HL-60 (cell line): ENCODE data around the gene C7orf25.

Source experiments
- DNase-seq, 2 experiments: peaks; one replicate each; pipeline ENCODE4 v3.0.0-alpha.2; 2010 to 2020; ENCODE audit warnings: low read depth in 1 of 2, low spot score in 1 of 2
- H3K27ac ChIP-seq: fragments of 250-450 bp; sonication (Bioruptor Pico); replicated peaks from 2 replicates; pipeline ENCODE4 v1.5.1; 2020; ENCODE audit warnings: mild to moderate bottlenecking, moderate library complexity
- H3K27me3 ChIP-seq: fragments of 250-450 bp; sonication (Bioruptor Pico); 2 replicates; pipeline ENCODE4 v1.5.1; 2021; ENCODE audit warnings: mild to moderate bottlenecking, moderate library complexity; ENCODE audit not compliant: insufficient read depth, poor library complexity, severe bottlenecking
- H3K4me3 ChIP-seq: replicated peaks from 2 replicates; pipeline ENCODE4 v1.5.1; 2011; ENCODE audit warnings: mild to moderate bottlenecking, control low read depth, low read length; ENCODE audit not compliant: insufficient read depth
- GABPA ChIP-seq: IDR thresholded peaks from 2 replicates; pipeline ENCODE4 v1.6.1; 2012; ENCODE audit warnings: low read depth
- POLR2AphosphoS5 ChIP-seq: IDR thresholded peaks from 2 replicates; pipeline ENCODE4 v1.6.1; 2012; ENCODE audit warnings: low read depth
- REST ChIP-seq: IDR thresholded peaks from 2 replicates; pipeline ENCODE4 v1.6.1; 2012; ENCODE audit warnings: low read depth; ENCODE audit not compliant: insufficient replicate concordance
- SPI1 ChIP-seq: IDR thresholded peaks from 2 replicates; pipeline ENCODE4 v1.6.1; 2012; ENCODE audit warnings: low read depth, mild to moderate bottlenecking, borderline replicate concordance
- TF ChIP-seq, protein P1 (sequence below): IDR thresholded peaks from one replicate; pipeline ENCODE4 v1.5.1; 2011; ENCODE audit warnings: low read length, control low read depth, inconsistent platforms; ENCODE audit not compliant: insufficient read depth

C7orf25 gene

GRCh38 chr7:42900842-42901241 lies 11.0 kb downstream of the C7orf25 start:
- TF ChIP-seq REST = no peak
- H3K27me3 ChIP-seq = no peaks in the 10 kb centered on the region
- no peak for DNase-seq

DNA sequence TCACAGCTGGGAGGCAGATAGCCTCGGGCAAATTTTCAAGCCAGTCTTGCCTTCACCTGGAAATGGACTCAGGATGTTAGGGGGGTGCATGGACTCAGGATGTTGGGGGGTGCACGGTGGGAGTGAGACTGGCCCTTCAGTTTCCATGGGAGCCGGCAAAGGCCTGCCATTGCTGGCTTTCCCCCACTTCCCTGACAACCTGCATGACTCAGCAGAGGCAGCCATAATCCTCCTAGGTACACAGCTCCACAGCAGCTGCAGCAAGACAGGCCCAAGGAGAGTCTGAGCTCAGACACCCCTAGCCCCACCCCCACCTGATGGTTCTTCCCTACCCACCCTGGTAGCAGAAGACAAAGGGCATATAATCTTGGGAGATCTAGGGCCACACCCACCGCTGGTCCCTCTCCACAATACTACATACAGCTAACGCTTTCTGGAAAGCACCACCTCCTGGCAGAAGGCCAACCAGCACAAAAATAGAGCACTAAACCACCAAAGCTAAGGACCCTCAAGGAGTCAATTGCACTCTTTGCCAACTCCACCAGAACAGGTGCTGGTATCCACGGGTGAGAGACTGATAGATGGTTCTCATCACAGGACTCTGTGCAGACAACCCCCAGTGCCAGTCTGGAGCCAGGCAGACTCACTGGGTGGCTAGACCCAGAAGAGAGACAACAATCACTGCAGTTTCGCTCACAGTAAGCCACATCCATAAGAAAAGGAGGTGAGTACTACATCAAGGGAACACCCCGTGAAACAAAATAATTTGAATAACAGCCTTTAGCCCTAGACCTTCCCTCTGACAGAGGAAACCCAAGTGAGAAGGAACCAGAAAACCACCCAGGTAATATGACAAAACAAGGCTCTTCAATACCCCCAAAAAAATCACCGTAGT lies 18.3 kb downstream of the C7orf25 start:
- no peak for DNase-seq
- TF ChIP-seq POLR2AphosphoS5 = no peak
- no peak for TF ChIP-seq SPI1
- TF ChIP-seq REST = no peak
- TF ChIP-seq GABPA = no peak
- TF ChIP-seq, protein P1, sequence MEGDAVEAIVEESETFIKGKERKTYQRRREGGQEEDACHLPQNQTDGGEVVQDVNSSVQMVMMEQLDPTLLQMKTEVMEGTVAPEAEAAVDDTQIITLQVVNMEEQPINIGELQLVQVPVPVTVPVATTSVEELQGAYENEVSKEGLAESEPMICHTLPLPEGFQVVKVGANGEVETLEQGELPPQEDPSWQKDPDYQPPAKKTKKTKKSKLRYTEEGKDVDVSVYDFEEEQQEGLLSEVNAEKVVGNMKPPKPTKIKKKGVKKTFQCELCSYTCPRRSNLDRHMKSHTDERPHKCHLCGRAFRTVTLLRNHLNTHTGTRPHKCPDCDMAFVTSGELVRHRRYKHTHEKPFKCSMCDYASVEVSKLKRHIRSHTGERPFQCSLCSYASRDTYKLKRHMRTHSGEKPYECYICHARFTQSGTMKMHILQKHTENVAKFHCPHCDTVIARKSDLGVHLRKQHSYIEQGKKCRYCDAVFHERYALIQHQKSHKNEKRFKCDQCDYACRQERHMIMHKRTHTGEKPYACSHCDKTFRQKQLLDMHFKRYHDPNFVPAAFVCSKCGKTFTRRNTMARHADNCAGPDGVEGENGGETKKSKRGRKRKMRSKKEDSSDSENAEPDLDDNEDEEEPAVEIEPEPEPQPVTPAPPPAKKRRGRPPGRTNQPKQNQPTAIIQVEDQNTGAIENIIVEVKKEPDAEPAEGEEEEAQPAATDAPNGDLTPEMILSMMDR = no peak
- H3K27ac ChIP-seq = no peak overlapping the region
- H3K27me3 ChIP-seq = no peaks in the 10 kb centered on the region
- no peak overlapping the region for H3K4me3 ChIP-seq

More at GRCh38 chr7:42900842-42901241, 11.0 kb downstream of the C7orf25 start:
- Histone ChIP-seq H3K4me3 (no peak overlapping the region), H3K27ac (no peak overlapping the region)

DNA sequence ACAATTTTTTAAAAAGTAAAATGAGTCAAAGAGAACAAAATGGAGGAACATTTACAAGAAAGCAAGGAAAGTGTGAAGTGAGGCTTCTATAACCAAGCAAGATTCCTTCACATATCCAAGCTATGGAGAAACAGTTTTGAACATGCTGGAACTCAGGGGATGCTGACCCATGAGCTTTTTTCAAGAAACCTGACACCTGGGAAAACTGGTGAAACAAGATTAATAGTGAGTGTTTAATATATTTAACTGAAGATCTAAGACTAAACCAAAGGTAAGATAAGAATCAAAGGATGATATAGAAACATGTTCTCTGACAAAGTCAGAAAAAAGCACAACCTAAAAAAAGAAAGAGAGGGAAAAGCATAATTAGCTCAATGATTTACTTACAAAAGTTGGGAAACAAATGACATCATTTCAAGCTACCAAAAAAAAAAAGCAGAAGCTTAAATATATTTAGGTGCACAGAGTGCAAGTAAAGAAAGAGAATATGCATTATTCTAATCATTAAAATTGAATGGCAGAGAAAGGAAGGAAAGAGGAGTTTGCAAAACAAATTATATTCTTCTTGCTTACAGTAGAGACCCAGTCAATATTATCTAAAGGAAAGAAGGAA lies 24.9 kb downstream of the C7orf25 start:
- Histone ChIP-seq H3K4me3 (0 out of 2 replicates have a peak overlapping the region, but pooled peaks have one; percentile 7), H3K27ac (no peak overlapping the region), H3K27me3 (no peaks in the 10 kb centered on the region)
- no peak for DNase-seq
- TF ChIP-seq POLR2AphosphoS5 (no peak), REST (no peak), GABPA (no peak), SPI1 (no peak)
- TF ChIP-seq, protein P1 = no peak
